ENCODE measurements around the gene WAPL.

DNA sequence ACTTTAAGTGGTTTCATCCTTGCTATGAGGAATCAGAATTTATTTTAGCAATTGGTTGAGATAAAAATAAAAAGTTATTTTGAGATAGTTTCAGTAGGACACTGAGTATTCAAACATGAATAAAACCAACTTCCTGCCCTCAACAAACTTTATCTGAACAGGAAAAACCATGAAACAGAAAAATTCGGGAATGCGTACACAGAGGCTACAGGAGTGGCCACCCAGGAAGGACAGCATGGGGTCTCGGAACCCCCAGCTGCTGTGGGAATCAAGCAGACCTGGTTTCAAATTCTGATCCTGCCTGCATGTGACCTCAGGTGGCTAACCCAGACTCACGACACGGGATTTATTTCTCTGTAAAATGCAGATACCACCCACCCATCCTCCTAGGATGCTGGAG lies 106.0 kb downstream of the WAPL start:
- TF ChIP-seq, protein P1, sequence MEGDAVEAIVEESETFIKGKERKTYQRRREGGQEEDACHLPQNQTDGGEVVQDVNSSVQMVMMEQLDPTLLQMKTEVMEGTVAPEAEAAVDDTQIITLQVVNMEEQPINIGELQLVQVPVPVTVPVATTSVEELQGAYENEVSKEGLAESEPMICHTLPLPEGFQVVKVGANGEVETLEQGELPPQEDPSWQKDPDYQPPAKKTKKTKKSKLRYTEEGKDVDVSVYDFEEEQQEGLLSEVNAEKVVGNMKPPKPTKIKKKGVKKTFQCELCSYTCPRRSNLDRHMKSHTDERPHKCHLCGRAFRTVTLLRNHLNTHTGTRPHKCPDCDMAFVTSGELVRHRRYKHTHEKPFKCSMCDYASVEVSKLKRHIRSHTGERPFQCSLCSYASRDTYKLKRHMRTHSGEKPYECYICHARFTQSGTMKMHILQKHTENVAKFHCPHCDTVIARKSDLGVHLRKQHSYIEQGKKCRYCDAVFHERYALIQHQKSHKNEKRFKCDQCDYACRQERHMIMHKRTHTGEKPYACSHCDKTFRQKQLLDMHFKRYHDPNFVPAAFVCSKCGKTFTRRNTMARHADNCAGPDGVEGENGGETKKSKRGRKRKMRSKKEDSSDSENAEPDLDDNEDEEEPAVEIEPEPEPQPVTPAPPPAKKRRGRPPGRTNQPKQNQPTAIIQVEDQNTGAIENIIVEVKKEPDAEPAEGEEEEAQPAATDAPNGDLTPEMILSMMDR (IDR thresholded peaks at IDR 0.05): no peak
- TF ChIP-seq GABPB1 (CRISPR knock-in tag; IDR thresholded peaks at IDR 0.05) (no peak), FOXP1 (CRISPR knock-in tag; IDR thresholded peaks at IDR 0.05; ENCODE audit: borderline replicate concordance) (no peak), SP1 (CRISPR knock-in tag; conservative IDR thresholded peaks at IDR 0.05) (no peak), CREM (CRISPR knock-in tag; IDR thresholded peaks at IDR 0.05) (no peak), ESRRA (CRISPR knock-in tag; IDR thresholded peaks at IDR 0.05; ENCODE audit: borderline replicate concordance) (no peak), AFF4 (CRISPR knock-in tag; IDR thresholded peaks at IDR 0.05; ENCODE audit: borderline replicate concordance) (no peak)
- TF ChIP-seq, protein P2, sequence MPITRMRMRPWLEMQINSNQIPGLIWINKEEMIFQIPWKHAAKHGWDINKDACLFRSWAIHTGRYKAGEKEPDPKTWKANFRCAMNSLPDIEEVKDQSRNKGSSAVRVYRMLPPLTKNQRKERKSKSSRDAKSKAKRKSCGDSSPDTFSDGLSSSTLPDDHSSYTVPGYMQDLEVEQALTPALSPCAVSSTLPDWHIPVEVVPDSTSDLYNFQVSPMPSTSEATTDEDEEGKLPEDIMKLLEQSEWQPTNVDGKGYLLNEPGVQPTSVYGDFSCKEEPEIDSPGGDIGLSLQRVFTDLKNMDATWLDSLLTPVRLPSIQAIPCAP (CRISPR knock-in tag; IDR thresholded peaks at IDR 0.05): no peak

All from WTC11 (cell line).